Pulmonary artery endothelial cell (primary cell): ENCODE data around the gene CPT1C. TPM values are rescaled to one million over a fixed set of nuclear protein-coding genes. Genes with fewer than 3 reads are reported as not detected.
"Not testable (repeated sequence)": the region's sequence is repeated elsewhere in the genome, so short reads cannot be mapped to it uniquely, and the experiment has no call there.

ENCODE experiments used
- DNase-seq: peaks from one replicate; pipeline ENCODE4 v3.0.0-alpha.2; 2011; ENCODE audit warnings: low read depth, low spot score
- total RNA-seq: library from RNA; depleted of rRNA; stranded (reverse); fragments of >200 nt; gene quantifications from 2 replicates; pipeline ENCODE4 v1.2.3, GENCODE V29; 2014

CPT1C gene
- total RNA-seq, 1 donor from 2014 or later: 24.7 TPM

GRCh38 chr19:49704888-49705642, 14.1 kb downstream of the CPT1C start:
- DNase-seq: no peak

GRCh38 chr19:49705919-49706318, 15.0 kb downstream of the CPT1C start:
- no peak for DNase-seq

- DNase-seq: no peak
These were observed 19.5 kb downstream of the CPT1C start for GRCh38 chr19:49710372-49710951.

GRCh38 chr19:49712397-49712859, 21.5 kb downstream of the CPT1C start:
- DNase-seq: no peak

- DNase-seq: no peak
These were observed 22.4 kb downstream of the CPT1C start for GRCh38 chr19:49713236-49713845.

- no peak for DNase-seq
These were observed 25.2 kb downstream of the CPT1C start for GRCh38 chr19:49716154-49716553.

- no peak for DNase-seq
These were observed 27.6 kb downstream of the CPT1C start for GRCh38 chr19:49718511-49718910.

GRCh38 chr19:49718991-49719390, 28.1 kb downstream of the CPT1C start:
- DNase-seq: no peak

GRCh38 chr19:49719420-49719819, 28.5 kb downstream of the CPT1C start:
- DNase-seq: not testable (repeated sequence)

GRCh38 chr19:49727217-49728030, 36.5 kb downstream of the CPT1C start:
- no peak for DNase-seq

- no peak for DNase-seq
These were observed 39.2 kb downstream of the CPT1C start for GRCh38 chr19:49730166-49730565.

GRCh38 chr19:49738268-49738667, 47.4 kb downstream of the CPT1C start:
- DNase-seq: no peak

- DNase-seq: no peak
These were observed 48.2 kb downstream of the CPT1C start for GRCh38 chr19:49739098-49739497.

GRCh38 chr19:49739933-49740332, 49.0 kb downstream of the CPT1C start:
- no peak for DNase-seq

- DNase-seq: no peak
These were observed 50.4 kb downstream of the CPT1C start for GRCh38 chr19:49741210-49741844.

- DNase-seq: no peak
These were observed 54.0 kb downstream of the CPT1C start for GRCh38 chr19:49744946-49745381.

GRCh38 chr19:49746206-49746958, 55.5 kb downstream of the CPT1C start:
- DNase-seq: no peak

- no peak for DNase-seq
These were observed 58.3 kb downstream of the CPT1C start for GRCh38 chr19:49749055-49749716.

- DNase-seq: no peak
These were observed 58.9 kb downstream of the CPT1C start for GRCh38 chr19:49749771-49750170.

- no peak for DNase-seq
These were observed 61.8 kb downstream of the CPT1C start for GRCh38 chr19:49752701-49753100.
